H1 (cell line): ENCODE data around the gene AIG1. TPM values are rescaled to one million over a fixed set of nuclear protein-coding genes. Genes with fewer than 3 reads are reported as not detected.

Experiments
- CTCF ChIA-PET: fragments of 300-600 bp; sonication (Branson Sonifier 250); formaldehyde crosslinking; loops from one replicate; lab custom pipeline; 2021; ENCODE audit not compliant: partially characterized antibody; lab: Charles Lee
- POLR2A ChIA-PET: fragments of 300-600 bp; sonication (Branson Sonifier 250); formaldehyde crosslinking; loops from one replicate; lab custom pipeline; 2021; ENCODE audit warnings: inconsistent platforms; ENCODE audit not compliant: partially characterized antibody; lab: Charles Lee
- DNase-seq, 2 experiments: peaks; one replicate each; pipeline versions ENCODE4 v3.0.0 to v3.0.0-alpha.2; 2010 to 2022; ENCODE audit warnings: low spot score in 2 of 2, low read depth in 1 of 2, mixed read lengths in 1 of 2
- FAIRE-seq: peaks from 2 replicates; lab custom pipeline; 2011; peaks lifted over from hg19 to GRCh38; lab: Jason Lieb, UNC
- H2AFZ ChIP-seq: 2 replicates; pipeline ENCODE4 v1.8.1; 2012; ENCODE audit warnings: low read length, inconsistent platforms
- H2AK5ac ChIP-seq: 2 replicates; pipeline ENCODE4 v1.6.1; 2013; ENCODE audit warnings: low read depth, low read length
- H2BK120ac ChIP-seq: replicated peaks from 2 replicates; pipeline ENCODE3; 2013; ENCODE audit warnings: low read depth, low read length, inconsistent platforms
- H2BK12ac ChIP-seq: 2 replicates; pipeline ENCODE4 v1.6.1; 2013; ENCODE audit warnings: low read depth, low read length
- H2BK15ac ChIP-seq: 2 replicates; pipeline ENCODE4 v1.6.1; 2013; ENCODE audit warnings: low read length
- H2BK20ac ChIP-seq: 2 replicates; pipeline ENCODE4 v1.6.1; 2013; ENCODE audit warnings: low read length
- H2BK5ac ChIP-seq: 2 replicates; pipeline ENCODE4 v1.6.1; 2013; ENCODE audit warnings: low read depth, low read length
- H3K14ac ChIP-seq: 2 replicates; pipeline ENCODE4 v1.6.1; 2013; ENCODE audit warnings: inconsistent platforms; ENCODE audit not compliant: insufficient read length
- H3K18ac ChIP-seq: 2 replicates; pipeline ENCODE4 v1.6.1; 2013; ENCODE audit warnings: low read length; ENCODE audit errors: extremely low read depth
- H3K23ac ChIP-seq: 2 replicates; pipeline ENCODE4 v1.6.1; 2013; ENCODE audit warnings: inconsistent platforms; ENCODE audit not compliant: insufficient read length
- H3K23me2 ChIP-seq: 2 replicates; pipeline ENCODE4 v1.6.1; 2013; ENCODE audit warnings: low read depth, low read length
- H3K27ac ChIP-seq: 2 replicates; pipeline ENCODE4 v1.6.1; 2011; ENCODE audit warnings: low read depth, low read length, inconsistent platforms
- H3K27me3 ChIP-seq, 4 experiments: replicated peaks in 1 of 4; 1 replicate in 1 of 4; 2 replicates in 3 of 4; pipeline versions ENCODE4 v1.6.1 to v1.8.1; 2011 to 2013; ENCODE audit warnings: low read length in 3 of 4, mild to moderate bottlenecking in 3 of 4, inconsistent platforms in 2 of 4, mixed read lengths in 2 of 4, moderate library complexity in 1 of 4; ENCODE audit not compliant: control insufficient read depth in 3 of 4, insufficient read depth in 3 of 4; ENCODE audit errors: extremely low read depth in 1 of 4
- H3K36me3 ChIP-seq, 4 experiments: 2 replicates each; pipeline versions ENCODE4 v1.6.1 to v1.8.1; 2011 to 2013; ENCODE audit warnings: mild to moderate bottlenecking in 4 of 4, low read length in 3 of 4, moderate library complexity in 2 of 4, control low read depth in 1 of 4, inconsistent platforms in 1 of 4; ENCODE audit not compliant: insufficient read depth in 4 of 4, control insufficient read depth in 2 of 4
- H3K4ac ChIP-seq: replicated peaks from 2 replicates; pipeline ENCODE3; 2013; ENCODE audit warnings: low read length, low read depth, mixed read lengths, inconsistent platforms; ENCODE audit not compliant: insufficient read length
- H3K4me1 ChIP-seq, 4 experiments: replicated peaks in 1 of 4; 1 replicate in 1 of 4; 2 replicates in 3 of 4; pipeline versions ENCODE4 v1.6.1 to v1.8.1; 2011 to 2013; ENCODE audit warnings: low read length in 3 of 4, inconsistent platforms in 2 of 4, mixed read lengths in 1 of 4; ENCODE audit not compliant: insufficient read depth in 4 of 4, control insufficient read depth in 3 of 4
- H3K4me2 ChIP-seq, 2 experiments: 2 replicates each; pipeline versions ENCODE4 v1.6.1 to v1.8.1; 2011 to 2013; ENCODE audit warnings: low read depth in 2 of 2, low read length in 2 of 2, control low read depth in 1 of 2, inconsistent platforms in 1 of 2, mild to moderate bottlenecking in 1 of 2; ENCODE audit not compliant: insufficient read depth in 1 of 2
- H3K4me3 ChIP-seq, 4 experiments: fragments of 200-600, 300-600 bp in 1 of 4; sonication (generic), shearing (Covaris generic), sonication (Bioruptor Twin) in 1 of 4; 2 replicates each; pipeline versions ENCODE4 v1.5.1 to v1.8.1; 2011 to 2016; ENCODE audit warnings: low read length in 4 of 4, low read depth in 3 of 4, control low read depth in 2 of 4, inconsistent platforms in 2 of 4, mild to moderate bottlenecking in 2 of 4, mixed read lengths in 1 of 4, moderate library complexity in 1 of 4; ENCODE audit not compliant: insufficient read depth in 2 of 4; ENCODE audit errors: extremely low read depth in 1 of 4
- H3K56ac ChIP-seq: replicated peaks from 2 replicates; pipeline ENCODE3; 2013; ENCODE audit warnings: low read depth, mild to moderate bottlenecking, mixed read lengths, low read length, inconsistent platforms; ENCODE audit not compliant: insufficient read length
- H3K79me1 ChIP-seq: 2 replicates; pipeline ENCODE4 v1.6.1; 2013; ENCODE audit warnings: low read depth, low read length, control low read depth
- H3K79me2 ChIP-seq, 2 experiments: 2 replicates each; pipeline versions ENCODE4 v1.6.1 to v1.8.1; 2012 to 2013; ENCODE audit warnings: low read length in 2 of 2, mild to moderate bottlenecking in 2 of 2, inconsistent platforms in 1 of 2; ENCODE audit not compliant: insufficient read depth in 2 of 2, control insufficient read depth in 1 of 2
- H3K9ac ChIP-seq, 4 experiments: replicated peaks in 1 of 4; 1 replicate in 1 of 4; 2 replicates in 3 of 4; pipeline versions ENCODE4 v1.6.1 to v1.8.1; 2011 to 2013; ENCODE audit warnings: low read depth in 3 of 4, low read length in 3 of 4, control low read depth in 2 of 4, mild to moderate bottlenecking in 2 of 4, moderate library complexity in 2 of 4, inconsistent platforms in 1 of 4; ENCODE audit errors: extremely low read depth in 1 of 4
- H3K9me3 ChIP-seq, 2 experiments: 2 replicates each; pipeline versions ENCODE4 v1.6.1 to v1.8.1; 2012 to 2013; ENCODE audit warnings: mild to moderate bottlenecking in 2 of 2, moderate library complexity in 2 of 2, control low read depth in 1 of 2, inconsistent platforms in 1 of 2, low read depth in 1 of 2, low read length in 1 of 2, mixed read lengths in 1 of 2; ENCODE audit not compliant: insufficient read depth in 2 of 2
- H4K20me1 ChIP-seq, 2 experiments: replicated peaks in 1 of 2; 2 replicates each; pipeline versions ENCODE3 to v1.8.1; 2011 to 2013; ENCODE audit warnings: inconsistent platforms in 2 of 2, low read length in 2 of 2, mild to moderate bottlenecking in 1 of 2; ENCODE audit not compliant: insufficient read depth in 2 of 2, control insufficient read depth in 1 of 2
- H4K5ac ChIP-seq: 2 replicates; pipeline ENCODE4 v1.6.1; 2013; ENCODE audit warnings: low read length, low read depth, mixed read lengths, inconsistent platforms; ENCODE audit not compliant: insufficient read length
- H4K8ac ChIP-seq: 2 replicates; pipeline ENCODE4 v1.8.0; 2013; ENCODE audit warnings: mild to moderate bottlenecking, moderate library complexity, low read length, inconsistent platforms; ENCODE audit not compliant: insufficient read depth; ENCODE audit errors: extremely low read depth
- H4K91ac ChIP-seq: replicated peaks from 2 replicates; pipeline ENCODE3; 2013; ENCODE audit warnings: low read length, mixed read lengths, inconsistent platforms; ENCODE audit not compliant: insufficient read length
- CTCF ChIP-seq, 3 experiments: IDR thresholded peaks; 1 replicate in 2 of 3; 2 replicates in 1 of 3; pipeline versions ENCODE4 v1.5.1 to v1.6.1; 2011; ENCODE audit warnings: low read length in 3 of 3, mild to moderate bottlenecking in 3 of 3, inconsistent platforms in 2 of 3, low read depth in 1 of 3, moderate library complexity in 1 of 3; ENCODE audit not compliant: insufficient read depth in 1 of 3; ENCODE audit errors: control extremely low read depth in 1 of 3
- NRF1 ChIP-seq: IDR thresholded peaks from 2 replicates; pipeline ENCODE4 v1.6.1; 2011; ENCODE audit warnings: mild to moderate bottlenecking, low read depth, low read length, improper control_type of control experiment
- POLR2AphosphoS5 ChIP-seq: IDR thresholded peaks from 2 replicates; pipeline ENCODE4 v1.6.1; 2011; ENCODE audit warnings: low read depth, low read length
- ZNF274 ChIP-seq: IDR thresholded peaks from 2 replicates; pipeline ENCODE4 v1.7.0; 2012; ENCODE audit warnings: low read length, borderline replicate concordance; ENCODE audit errors: extremely low read depth
- polyA plus RNA-seq, 7 experiments: library from polyadenylated mRNA; depleted of rRNA in 3 of 7; stranded (reverse) in 5 of 7; unstranded in 2 of 7; fragments of >200 nt in 5 of 7; fragments of 200-250 nt in 2 of 7; gene quantifications; 1 replicate in 5 of 7; 2 replicates in 1 of 7; 4 replicates in 1 of 7; pipeline versions ENCODE4 v1.2.1 to v1.2.3, GENCODE V29; 2011 to 2013; ENCODE audit warnings: missing spikeins in 2 of 7, mixed read lengths in 2 of 7
- total RNA-seq: library from RNA; stranded (reverse); fragmentation: NEBNext Ultra II Directional; extraction: Animal tissue kit (Norgen Biotek cat#: 25700); gene quantifications from 2 replicates; pipeline ENCODE4 v1.2.1, GENCODE V29; 2021

Gene AIG1
- total and polyA plus RNA-seq, 2 of the 8 experiments (the other 6 are each of a cell fraction or from before 2014, with no cell fraction given), result 56.6 to 58.4 TPM

- no peaks in the 10 kb centered on the region for H3K79me2 ChIP-seq
- no peak overlapping the region for H2BK12ac ChIP-seq
- H4K8ac ChIP-seq, result no peak overlapping the region
- H3K18ac ChIP-seq, result no peak overlapping the region
- no peak overlapping the region for H3K4me2 ChIP-seq
- no peak overlapping the region for H4K5ac ChIP-seq
- no peak overlapping the region for H3K27ac ChIP-seq
- no peak overlapping the region for H3K23ac ChIP-seq
- FAIRE-seq (no peak), DNase-seq (no peak)
- peaks cover 2 to 4% of the 10 kb centered on the region in 2 experiments; a peak in 2 of 4 replicates for H3K9me3 ChIP-seq
- no peak overlapping the region for H2AFZ ChIP-seq
- no peak overlapping the region for H3K14ac ChIP-seq
- no peak overlapping the region for H4K91ac ChIP-seq
- H3K4me3 ChIP-seq, result no peak overlapping the region
- no peaks in the 10 kb centered on the region; a peak in 1 of 8 replicates for H3K36me3 ChIP-seq
- H2BK5ac ChIP-seq, result no peak overlapping the region
- no peaks in the 10 kb centered on the region for H3K23me2 ChIP-seq
- no peaks in the 10 kb centered on the region; a peak in 2 of 7 replicates for H3K4me1 ChIP-seq
- no peak overlapping the region for H3K4ac ChIP-seq
- ChIA-PET CTCF (interaction anchor here (0.9 to 1.2 kb wide), 3 partner anchors 11 to 79 kb away, joined by 3 read pairs; no protein-coding TSS in a partner anchor), POLR2A (no interaction called here)
- no peaks in the 10 kb centered on the region for H3K27me3 ChIP-seq
- H2BK15ac ChIP-seq, result no peak overlapping the region
- H3K56ac ChIP-seq, result no peak overlapping the region
- H4K20me1 ChIP-seq, result no peaks in the 10 kb centered on the region
- no peak overlapping the region for H2AK5ac ChIP-seq
- H2BK120ac ChIP-seq, result no peak overlapping the region
- H3K9ac ChIP-seq, result no peak overlapping the region
- no peaks in the 10 kb centered on the region; the same call in 1 of the 2 replicates for H3K79me1 ChIP-seq
- no peak overlapping the region for H2BK20ac ChIP-seq
- TF ChIP-seq NRF1, result no peak
- TF ChIP-seq ZNF274, result no peak
- TF ChIP-seq POLR2AphosphoS5, result no peak
- TF ChIP-seq CTCF (IDR thresholded peaks at IDR 0.05; ENCODE audit: control extremely low read depth in 1 of 3, insufficient read depth in 1 of 3, low read depth in 1 of 3, low read length in 3 of 3), result no peak
These were observed 198.3 kb downstream of the AIG1 start for GRCh38 chr6:143258945-143259344.
